ENCODE data around the gene TAOK1. TPM values are rescaled to one million over a fixed set of nuclear protein-coding genes. Genes with fewer than 3 reads are reported as not detected.
A peak's percentile ranks its signal among the peaks of the same experiment; 100 is the strongest.

TAOK1 gene
- total RNA-seq, 1 donor from 2014 or later = 64.8 TPM

GRCh38 chr17:29565643-29566472 lies 175.7 kb downstream of the TAOK1 start:
- DNase-seq (ENCODE audit: low spot score) = peak; percentile 81
- intact Hi-C loops (cut with DNase I) = loop anchor here (10.0 kb wide), 1 partner anchor 171 kb away; the partner anchor contains the start of gene TAOK1

GRCh38 chr17:29566473-29567303 lies 176.5 kb downstream of the TAOK1 start, which contains the start of gene ABHD15:
Gene ABHD15 (minus strand): TSS chr17:29567037. CDS start chr17:29566966, 71 bp downstream.
- intact Hi-C loops (cut with DNase I) = loop anchor here (10.0 kb wide), 1 partner anchor 172 kb away; the partner anchor contains the start of gene TAOK1
- peak; percentile 82 for DNase-seq (ENCODE audit: low spot score)

- intact Hi-C loops (cut with DNase I) = loop anchor here (10.0 kb wide), 1 partner anchor 172 kb away; the partner anchor contains the start of gene TAOK1
- no peak for DNase-seq (ENCODE audit: low spot score)
Measured at GRCh38 chr17:29567304-29567553, 177.1 kb downstream of the TAOK1 start.

GRCh38 chr17:29567554-29568330 lies 177.6 kb downstream of the TAOK1 start:
- DNase-seq (ENCODE audit: low spot score) = peak; percentile 80
- intact Hi-C loops (cut with DNase I) = loop anchor here (10.0 kb wide), 1 partner anchor 173 kb away; the partner anchor contains the start of gene TAOK1

- peak; percentile 93 for DNase-seq (ENCODE audit: low spot score)
- intact Hi-C loops (cut with DNase I) = loop anchor here (10.0 kb wide), 1 partner anchor 174 kb away; the partner anchor contains the start of gene TAOK1
Measured at GRCh38 chr17:29568331-29569244, 178.4 kb downstream of the TAOK1 start, which contains the start of gene TP53I13. Gene TP53I13 (plus strand): TSS chr17:29568701. CDS start chr17:29568759, 58 bp downstream.

GRCh38 chr17:29569245-29569950 lies 179.2 kb downstream of the TAOK1 start:
- intact Hi-C loops (cut with DNase I) = loop anchor here (10.0 kb wide), 1 partner anchor 175 kb away; the partner anchor contains the start of gene TAOK1

GRCh38 chr17:29570521-29570920 lies 180.4 kb downstream of the TAOK1 start:
- intact Hi-C loops (cut with DNase I) = no loop called here

More at GRCh38 chr17:29569245-29569950, 179.2 kb downstream of the TAOK1 start:
- DNase-seq (ENCODE audit: low spot score) = no peak

GRCh38 chr17:29571486-29571882 lies 181.3 kb downstream of the TAOK1 start:
- no peak for DNase-seq (ENCODE audit: low spot score)
- intact Hi-C loops (cut with DNase I) = no loop called here

More at GRCh38 chr17:29570521-29570920, 180.4 kb downstream of the TAOK1 start:
- DNase-seq (ENCODE audit: low spot score) = no peak

GRCh38 chr17:29571883-29572681 lies 181.9 kb downstream of the TAOK1 start:
- intact Hi-C loops (cut with DNase I) = no loop called here
- peak; percentile 76 for DNase-seq (ENCODE audit: low spot score)

GRCh38 chr17:29572691-29573557 lies 182.8 kb downstream of the TAOK1 start:
- intact Hi-C loops (cut with DNase I) = no loop called here
- DNase-seq (ENCODE audit: low spot score) = peak; percentile 83

- intact Hi-C loops (cut with DNase I) = no loop called here
- no peak for DNase-seq (ENCODE audit: low spot score)
Measured at GRCh38 chr17:29573558-29573869, 183.4 kb downstream of the TAOK1 start.

GRCh38 chr17:29573871-29574731 lies 183.9 kb downstream of the TAOK1 start:
- DNase-seq (ENCODE audit: low spot score) = peak; percentile 69

GRCh38 chr17:29574732-29575510 lies 184.8 kb downstream of the TAOK1 start:
- intact Hi-C loops (cut with DNase I) = loop anchor here (5.0 kb wide), 1 partner anchor 37 kb away; no protein-coding TSS in a partner anchor
- no peak for DNase-seq (ENCODE audit: low spot score)

More at GRCh38 chr17:29573871-29574731, 183.9 kb downstream of the TAOK1 start:
- intact Hi-C loops (cut with DNase I) = no loop called here

GRCh38 chr17:29575511-29576213 lies 185.5 kb downstream of the TAOK1 start:
- intact Hi-C loops (cut with DNase I) = loop anchor here (5.0 kb wide), 1 partner anchor 37 kb away; no protein-coding TSS in a partner anchor
- DNase-seq (ENCODE audit: low spot score) = no peak

Data from cardiac septum (tissue), 1 donor.